C4-2B (cell line): ENCODE measurements around the gene GIMAP1.

ENCODE experiments used
- H3K27ac ChIP-seq: fragments of 450-650 bp; 2 replicates; pipeline ENCODE4 v1.5.1; 2017
- ZFX ChIP-seq: fragments of 450-650 bp; IDR thresholded peaks from 2 replicates; pipeline ENCODE4 v1.6.1; 2017
- TF ChIP-seq, protein P1 (sequence below): fragments of 450-650 bp; conservative IDR thresholded peaks from 2 replicates; pipeline ENCODE4 v1.5.1; 2017; ENCODE audit warnings: mild to moderate bottlenecking

The GIMAP1 gene

DNA sequence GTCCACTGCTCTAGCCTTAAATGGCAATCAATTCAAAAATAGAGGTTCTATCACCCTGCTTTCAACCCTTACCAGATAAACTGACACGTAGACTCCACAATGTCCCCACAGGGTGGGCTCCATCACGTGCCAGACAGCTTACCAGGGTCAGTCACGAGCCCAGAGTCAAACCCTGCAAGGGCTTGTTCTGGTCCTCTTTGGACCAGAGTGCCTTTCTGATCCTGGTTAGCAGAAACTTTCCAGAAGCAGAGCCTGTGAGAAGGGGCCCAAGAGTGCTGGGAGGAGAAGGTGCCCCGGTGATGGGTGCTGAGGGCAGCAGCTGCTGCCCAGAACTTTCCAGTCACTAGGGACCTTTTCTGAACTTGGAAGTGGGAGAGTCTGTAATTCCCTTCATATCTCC, 20.5 kb downstream of the GIMAP1 start:
- H3K27ac ChIP-seq = no peak overlapping the region

DNA sequence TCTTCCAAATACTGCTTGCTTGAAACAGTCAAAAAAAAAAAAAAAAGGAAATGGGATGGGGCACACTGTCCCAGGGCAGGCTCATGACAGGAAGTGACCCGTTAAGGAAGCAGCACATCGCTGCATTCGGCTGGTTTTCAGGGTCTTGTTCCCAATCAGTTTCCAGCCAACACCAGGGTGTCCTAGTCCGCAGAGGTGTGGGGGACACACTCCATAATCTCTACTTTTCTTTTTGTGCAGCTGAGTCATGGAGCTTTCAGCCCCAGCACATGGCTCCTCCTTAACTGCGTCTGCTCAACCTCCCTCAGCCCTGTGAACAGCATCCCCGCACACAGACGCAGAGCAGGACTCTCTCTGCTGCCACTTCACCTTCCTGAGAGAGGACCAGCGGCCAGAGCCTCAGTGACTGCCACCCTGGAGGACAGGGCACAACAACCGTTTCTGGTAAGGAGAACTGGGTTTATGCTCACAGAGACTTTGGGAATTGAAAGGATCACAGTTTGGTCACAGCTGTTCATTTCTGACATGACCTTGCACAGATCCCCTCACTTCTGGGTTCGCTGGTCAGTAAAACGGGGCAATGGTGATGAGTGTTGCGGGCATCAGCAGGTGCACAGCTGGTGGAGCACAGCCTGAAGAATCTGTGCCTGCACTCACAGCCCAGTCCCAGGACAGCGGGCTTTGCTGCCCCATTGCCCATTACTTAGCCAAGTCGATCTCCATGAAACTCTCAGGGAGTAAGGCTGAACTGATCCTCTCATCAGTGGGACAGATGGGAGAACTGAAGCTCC, 21.0 kb downstream of the GIMAP1 start, which contains the start of gene GIMAP5:
GIMAP5 (plus strand) TSS at position 154 of the 791 bp plus-strand sequence. CDS start 3,467 bp downstream, outside the sequence.
- no peak for TF ChIP-seq ZFX
- TF ChIP-seq, protein P1, sequence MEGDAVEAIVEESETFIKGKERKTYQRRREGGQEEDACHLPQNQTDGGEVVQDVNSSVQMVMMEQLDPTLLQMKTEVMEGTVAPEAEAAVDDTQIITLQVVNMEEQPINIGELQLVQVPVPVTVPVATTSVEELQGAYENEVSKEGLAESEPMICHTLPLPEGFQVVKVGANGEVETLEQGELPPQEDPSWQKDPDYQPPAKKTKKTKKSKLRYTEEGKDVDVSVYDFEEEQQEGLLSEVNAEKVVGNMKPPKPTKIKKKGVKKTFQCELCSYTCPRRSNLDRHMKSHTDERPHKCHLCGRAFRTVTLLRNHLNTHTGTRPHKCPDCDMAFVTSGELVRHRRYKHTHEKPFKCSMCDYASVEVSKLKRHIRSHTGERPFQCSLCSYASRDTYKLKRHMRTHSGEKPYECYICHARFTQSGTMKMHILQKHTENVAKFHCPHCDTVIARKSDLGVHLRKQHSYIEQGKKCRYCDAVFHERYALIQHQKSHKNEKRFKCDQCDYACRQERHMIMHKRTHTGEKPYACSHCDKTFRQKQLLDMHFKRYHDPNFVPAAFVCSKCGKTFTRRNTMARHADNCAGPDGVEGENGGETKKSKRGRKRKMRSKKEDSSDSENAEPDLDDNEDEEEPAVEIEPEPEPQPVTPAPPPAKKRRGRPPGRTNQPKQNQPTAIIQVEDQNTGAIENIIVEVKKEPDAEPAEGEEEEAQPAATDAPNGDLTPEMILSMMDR = no peak
- H3K27ac ChIP-seq = no peak within 1 kb of the TSS

More for the DNA sequence above, 20.5 kb downstream of the GIMAP1 start:
- no peak for TF ChIP-seq ZFX
- TF ChIP-seq, protein P1 = no peak

DNA sequence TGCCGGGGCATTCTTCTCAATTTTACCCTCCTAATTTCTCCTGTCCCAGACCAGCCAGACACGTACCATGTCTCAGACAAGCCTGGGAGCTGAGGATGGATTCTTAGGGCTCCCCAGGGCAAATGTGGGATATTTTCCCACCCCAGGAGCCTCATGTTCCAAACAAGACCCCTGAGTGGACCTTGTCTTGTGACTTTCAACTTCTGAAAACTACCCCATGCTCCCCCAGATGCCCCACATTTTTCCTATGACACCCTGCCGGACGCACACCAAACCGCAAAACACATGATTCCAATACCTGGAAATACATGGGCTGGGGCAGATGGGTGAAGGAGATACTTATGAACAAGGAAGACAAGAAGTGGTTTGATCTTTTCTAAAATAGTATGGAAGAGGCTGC, 21.7 kb downstream of the GIMAP1 start:
- no peak for TF ChIP-seq ZFX
- TF ChIP-seq, protein P1 = no peak
- H3K27ac ChIP-seq = no peak overlapping the region

DNA sequence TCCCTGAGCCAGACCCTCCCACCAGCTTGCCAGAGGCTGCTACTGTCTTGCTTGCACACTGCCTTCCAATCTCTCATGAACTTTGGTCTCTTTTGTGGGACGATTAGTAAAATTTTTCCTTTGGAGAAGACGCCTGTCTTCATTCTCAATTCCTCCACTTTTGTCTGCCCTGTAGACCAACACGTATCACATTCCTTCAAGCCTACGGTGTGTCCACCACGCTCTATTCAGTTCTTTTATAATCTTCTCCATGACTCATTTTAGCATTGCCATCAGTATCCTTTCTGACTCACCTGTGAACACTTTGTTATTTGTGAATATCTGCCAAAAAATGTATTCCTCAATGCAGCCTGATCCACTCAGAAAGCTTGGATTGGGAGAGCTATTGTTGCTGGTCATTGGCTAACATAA, 22.2 kb downstream of the GIMAP1 start:
- TF ChIP-seq, protein P1 = no peak
- no peak for TF ChIP-seq ZFX
- H3K27ac ChIP-seq = no peak overlapping the region

DNA sequence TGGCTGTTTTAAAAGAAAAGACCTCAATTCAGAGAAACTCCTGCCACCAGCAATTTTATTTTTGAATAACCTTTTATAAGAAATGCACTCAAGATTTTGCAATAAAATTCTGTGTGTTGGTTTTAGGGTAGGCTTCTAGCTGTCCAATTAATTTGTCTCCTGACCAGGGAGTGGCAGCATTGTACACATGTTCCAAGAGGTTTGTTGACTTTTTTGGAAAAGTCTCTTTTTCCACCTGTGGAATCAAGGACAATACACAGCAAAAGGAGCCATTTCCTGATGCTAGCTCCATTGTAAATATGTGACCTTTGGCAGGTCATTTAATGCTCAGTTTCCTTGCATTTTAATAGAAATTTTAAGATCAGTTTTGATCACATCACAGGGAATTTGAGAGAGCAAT, 22.6 kb downstream of the GIMAP1 start:
- no peak for TF ChIP-seq ZFX
- TF ChIP-seq, protein P1 = peak; percentile 73
- H3K27ac ChIP-seq = no peak overlapping the region

DNA sequence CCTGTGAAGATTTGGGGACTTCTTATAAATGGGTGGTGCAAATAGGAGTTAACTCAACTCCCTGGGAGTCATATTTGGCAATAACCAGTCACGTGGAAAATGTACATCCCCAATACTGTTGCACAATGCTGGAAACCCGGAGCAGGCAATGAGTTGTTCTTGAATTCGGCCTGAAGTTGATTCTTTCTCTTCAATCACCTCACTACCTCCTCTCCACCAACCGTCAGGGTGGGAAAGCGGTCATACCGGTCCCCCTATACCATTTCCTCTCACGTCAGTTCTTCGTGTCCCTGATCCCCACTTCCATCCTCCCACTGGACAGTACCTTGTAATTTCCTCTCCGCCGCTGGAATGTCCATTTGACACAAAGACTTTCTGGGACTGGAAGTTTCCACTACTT, 23.6 kb downstream of the GIMAP1 start:
- TF ChIP-seq, protein P1 = no peak
- no peak for TF ChIP-seq ZFX
- H3K27ac ChIP-seq = no peak overlapping the region

DNA sequence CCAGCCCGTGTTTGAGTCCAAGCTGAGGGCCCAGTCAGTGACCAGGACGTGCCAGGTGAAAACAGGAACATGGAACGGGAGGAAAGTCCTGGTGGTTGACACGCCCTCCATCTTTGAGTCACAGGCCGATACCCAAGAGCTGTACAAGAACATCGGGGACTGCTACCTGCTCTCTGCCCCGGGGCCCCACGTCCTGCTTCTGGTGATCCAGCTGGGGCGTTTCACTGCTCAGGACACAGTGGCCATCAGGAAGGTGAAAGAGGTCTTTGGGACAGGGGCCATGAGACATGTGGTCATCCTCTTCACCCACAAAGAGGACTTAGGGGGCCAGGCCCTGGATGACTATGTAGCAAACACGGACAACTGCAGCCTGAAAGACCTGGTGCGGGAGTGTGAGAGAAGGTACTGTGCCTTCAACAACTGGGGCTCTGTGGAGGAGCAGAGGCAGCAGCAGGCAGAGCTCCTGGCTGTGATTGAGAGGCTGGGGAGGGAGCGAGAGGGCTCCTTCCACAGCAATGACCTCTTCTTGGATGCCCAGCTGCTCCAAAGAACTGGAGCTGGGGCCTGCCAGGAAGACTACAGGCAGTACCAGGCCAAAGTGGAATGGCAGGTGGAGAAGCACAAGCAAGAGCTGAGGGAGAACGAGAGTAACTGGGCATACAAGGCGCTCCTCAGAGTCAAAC, 26.0 kb downstream of the GIMAP1 start:
- TF ChIP-seq, protein P1 = no peak
- TF ChIP-seq ZFX = no peak
- H3K27ac ChIP-seq = no peak overlapping the region
